ENCODE measurements around the gene IYD.

- TF ChIP-seq BCL6 (CRISPR knock-in tag; IDR thresholded peaks at IDR 0.05) (no peak), EZH2 (IDR thresholded peaks at IDR 0.05; ENCODE audit: borderline replicate concordance, low read depth, low read length) (no peak)
- TF ChIP-seq, protein P1, sequence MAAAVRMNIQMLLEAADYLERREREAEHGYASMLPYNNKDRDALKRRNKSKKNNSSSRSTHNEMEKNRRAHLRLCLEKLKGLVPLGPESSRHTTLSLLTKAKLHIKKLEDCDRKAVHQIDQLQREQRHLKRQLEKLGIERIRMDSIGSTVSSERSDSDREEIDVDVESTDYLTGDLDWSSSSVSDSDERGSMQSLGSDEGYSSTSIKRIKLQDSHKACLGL (CRISPR knock-in tag; IDR thresholded peaks at IDR 0.05; ENCODE audit: borderline replicate concordance, poor library complexity, severe bottlenecking), result no peak
Measured at GRCh38 chr6:150406948-150407347, 38.1 kb downstream of the IYD start.

Data from K562 (cell line).